ENCODE measurements around the gene SLX4IP. TPM values are rescaled to one million over a fixed set of nuclear protein-coding genes. Genes with fewer than 3 reads are reported as not detected.

The SLX4IP gene
- total RNA-seq, 1 donor from 2014 or later = 8.6 TPM

- peaks cover 18% of the 10 kb centered on the region for H3K36me3 Mint-ChIP-seq (ENCODE audit: low read depth)
- DNase-seq = no peak
- CTCF ChIA-PET = no interaction called here
- POLR2A ChIA-PET = no interaction called here
- no peaks in the 10 kb centered on the region for H3K9me3 Mint-ChIP-seq
- no peak for TF ChIP-seq CTCF (IDR thresholded peaks at IDR 0.05)
- H3K4me3 Mint-ChIP-seq = no peak overlapping the region
- ATAC-seq (ENCODE audit: low read depth) = no peak
- H3K27me3 Mint-ChIP-seq = no peaks in the 10 kb centered on the region
- H3K4me1 Mint-ChIP-seq = no peaks in the 10 kb centered on the region
- H3K27ac Mint-ChIP-seq = no peak overlapping the region
- intact Hi-C loops (cut with micrococcal nuclease) = no loop called here
Measured at GRCh38 chr20:10576411-10577090, 141.4 kb downstream of the SLX4IP start.

- ATAC-seq (ENCODE audit: low read depth) = no peak
- no peak for DNase-seq
- Mint-ChIP-seq H3K4me3 (no peak overlapping the region), H3K27ac (no peak overlapping the region), H3K36me3 (ENCODE audit: low read depth) (peaks cover 13% of the 10 kb centered on the region), H3K9me3 (no peaks in the 10 kb centered on the region), H3K4me1 (no peaks in the 10 kb centered on the region), H3K27me3 (no peaks in the 10 kb centered on the region)
- CTCF ChIA-PET = no interaction called here
- intact Hi-C loops (cut with micrococcal nuclease) = no loop called here
- POLR2A ChIA-PET = no interaction called here
- TF ChIP-seq CTCF (IDR thresholded peaks at IDR 0.05) = no peak
Measured at GRCh38 chr20:10577648-10578047, 142.5 kb downstream of the SLX4IP start.

- no peaks in the 10 kb centered on the region for H3K9me3 Mint-ChIP-seq
- no peak for TF ChIP-seq CTCF (IDR thresholded peaks at IDR 0.05)
- no peak overlapping the region for H3K27ac Mint-ChIP-seq
- DNase-seq = no peak
- intact Hi-C loops (cut with micrococcal nuclease) = no loop called here
- no peak for ATAC-seq (ENCODE audit: low read depth)
- H3K4me1 Mint-ChIP-seq = no peaks in the 10 kb centered on the region
- ChIA-PET POLR2A (no interaction called here), CTCF (no interaction called here)
- H3K36me3 Mint-ChIP-seq (ENCODE audit: low read depth) = peaks cover 8% of the 10 kb centered on the region
- H3K27me3 Mint-ChIP-seq = no peaks in the 10 kb centered on the region
- no peak overlapping the region for H3K4me3 Mint-ChIP-seq
Measured at GRCh38 chr20:10578607-10579006, 143.5 kb downstream of the SLX4IP start.

- ATAC-seq (ENCODE audit: low read depth) (no peak), DNase-seq (no peak)
- POLR2A ChIA-PET = no interaction called here
- Mint-ChIP-seq H3K27ac (no peak overlapping the region), H3K4me3 (no peak overlapping the region), H3K27me3 (no peaks in the 10 kb centered on the region), H3K4me1 (no peaks in the 10 kb centered on the region), H3K36me3 (ENCODE audit: low read depth) (peaks cover 2% of the 10 kb centered on the region), H3K9me3 (no peaks in the 10 kb centered on the region)
- intact Hi-C loops (cut with micrococcal nuclease) = no loop called here
- CTCF ChIA-PET = no interaction called here
- no peak for TF ChIP-seq CTCF (IDR thresholded peaks at IDR 0.05)
Measured at GRCh38 chr20:10579942-10580341, 144.8 kb downstream of the SLX4IP start.

GRCh38 chr20:10580700-10581099 is 145.6 kb downstream of the SLX4IP start:
- Mint-ChIP-seq H3K36me3 (ENCODE audit: low read depth) (peaks cover under 1% of the 10 kb centered on the region), H3K9me3 (no peaks in the 10 kb centered on the region), H3K27ac (no peak overlapping the region), H3K4me1 (no peaks in the 10 kb centered on the region), H3K4me3 (no peak overlapping the region), H3K27me3 (no peaks in the 10 kb centered on the region)
- ATAC-seq (ENCODE audit: low read depth) (no peak), DNase-seq (no peak)
- ChIA-PET CTCF (no interaction called here), POLR2A (no interaction called here)
- intact Hi-C loops (cut with micrococcal nuclease) = no loop called here
- no peak for TF ChIP-seq CTCF (IDR thresholded peaks at IDR 0.05)

Measured in activated B cell treated with CpG ODN at 0.5 μM for 24 hours (primary cell).